GM12891 (cell line): ENCODE measurements around the gene FAM163B.

ENCODE experiments used
- DNase-seq: peaks from one replicate; pipeline ENCODE4 v3.0.0; 2011; ENCODE audit warnings: low spot score; ENCODE audit not compliant: insufficient read length
- FAIRE-seq: peaks from 2 replicates; lab custom pipeline; 2011; peaks lifted over from hg19 to GRCh38; lab: Jason Lieb, UNC
- PAX5 ChIP-seq: IDR thresholded peaks from 2 replicates; pipeline ENCODE4 v1.6.1; 2011; ENCODE audit warnings: low read length, moderate library complexity, mild to moderate bottlenecking; ENCODE audit not compliant: insufficient read depth, severe bottlenecking
- POLR2A ChIP-seq: IDR thresholded peaks from 2 replicates; pipeline ENCODE4 v1.6.1; 2011; ENCODE audit warnings: low read depth, low read length, control low read depth
- POLR2AphosphoS5 ChIP-seq: IDR thresholded peaks from 2 replicates; pipeline ENCODE4 v1.6.1; 2011; ENCODE audit warnings: low read depth, low read length, control low read depth
- POU2F2 ChIP-seq: IDR thresholded peaks from 2 replicates; pipeline ENCODE4 v1.6.1; 2011; ENCODE audit warnings: low read depth, mild to moderate bottlenecking, control low read depth, low read length, moderate library complexity
- SPI1 ChIP-seq: IDR thresholded peaks from 2 replicates; pipeline ENCODE4 v1.6.1; 2011; ENCODE audit warnings: low read depth, low read length, control low read depth
- TAF1 ChIP-seq: IDR thresholded peaks from 2 replicates; pipeline ENCODE4 v1.6.1; 2011; ENCODE audit warnings: low read depth, low read length, control low read depth

Gene FAM163B

DNA sequence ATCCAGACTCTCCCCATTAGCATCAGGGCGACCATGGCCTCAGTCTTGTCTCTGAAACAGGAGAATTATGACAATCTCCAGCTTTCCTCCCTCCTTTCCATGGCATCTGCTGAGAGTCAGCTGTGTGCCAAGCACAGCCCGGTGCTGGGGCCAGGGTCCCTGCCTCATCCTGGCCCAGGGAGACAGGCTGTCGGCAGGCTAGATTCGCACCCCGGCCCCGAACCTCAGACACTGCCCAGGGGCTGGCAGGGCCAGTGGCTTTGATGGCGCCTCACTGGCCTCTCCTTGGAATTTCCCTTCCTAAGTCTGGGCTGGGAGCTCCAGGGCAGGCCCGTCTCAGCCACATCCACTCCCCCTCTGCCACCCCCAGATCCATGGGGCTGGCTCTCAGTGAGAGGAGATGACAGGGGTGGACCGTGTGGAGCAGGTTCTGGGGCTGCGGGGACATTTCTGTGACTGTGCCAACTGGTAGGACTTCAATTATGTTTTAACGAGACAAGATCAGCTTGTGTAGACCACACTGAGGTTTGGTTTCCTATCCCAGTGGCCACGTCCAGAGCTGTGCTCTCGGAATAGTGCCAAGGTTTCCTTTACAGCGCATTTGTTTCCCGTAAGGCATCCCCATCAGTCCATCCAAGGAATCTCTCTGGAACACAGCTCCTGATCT, 15.5 kb downstream of the FAM163B start:
- TF ChIP-seq SPI1, result no peak
- no peak for TF ChIP-seq POLR2AphosphoS5
- TF ChIP-seq POLR2A, result no peak
- no peak for TF ChIP-seq PAX5
- TF ChIP-seq TAF1, result no peak
- no peak for TF ChIP-seq POU2F2
- no peak for DNase-seq
- FAIRE-seq, result no peak

DNA sequence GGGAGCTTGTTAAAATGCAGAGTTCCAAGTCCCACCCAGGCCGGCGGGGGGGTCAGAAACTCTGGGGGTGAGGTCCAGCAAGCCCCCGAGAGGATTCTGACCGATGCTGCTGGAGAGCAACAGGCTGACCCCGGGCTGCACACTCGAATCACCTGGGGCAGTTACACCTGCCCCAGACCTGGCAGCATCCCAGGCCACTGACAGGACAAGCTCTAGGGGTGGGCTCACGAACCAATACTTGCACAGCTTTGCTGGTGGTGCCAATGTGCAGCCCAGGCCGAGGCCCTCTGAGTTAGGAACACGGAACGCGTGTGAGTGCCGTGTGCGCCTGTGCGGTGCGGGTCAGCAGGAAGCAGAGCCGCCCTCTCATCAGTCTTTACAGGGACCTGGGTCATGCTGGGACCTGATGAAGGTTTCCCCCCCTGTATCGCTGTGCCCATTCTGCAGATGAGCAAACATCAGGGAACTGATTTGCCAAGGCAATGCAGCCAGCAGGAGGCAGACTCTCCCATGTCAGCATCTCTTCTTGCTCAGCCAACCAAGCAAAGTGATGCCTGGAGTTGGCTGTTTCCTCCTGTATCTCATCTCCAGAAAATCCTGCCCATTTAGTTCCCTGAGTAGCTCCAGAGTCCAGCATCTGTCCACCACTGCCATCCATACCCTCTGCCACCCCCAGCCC, 16.3 kb downstream of the FAM163B start:
- DNase-seq (no peak), FAIRE-seq (no peak)
- TF ChIP-seq SPI1, result no peak

DNA sequence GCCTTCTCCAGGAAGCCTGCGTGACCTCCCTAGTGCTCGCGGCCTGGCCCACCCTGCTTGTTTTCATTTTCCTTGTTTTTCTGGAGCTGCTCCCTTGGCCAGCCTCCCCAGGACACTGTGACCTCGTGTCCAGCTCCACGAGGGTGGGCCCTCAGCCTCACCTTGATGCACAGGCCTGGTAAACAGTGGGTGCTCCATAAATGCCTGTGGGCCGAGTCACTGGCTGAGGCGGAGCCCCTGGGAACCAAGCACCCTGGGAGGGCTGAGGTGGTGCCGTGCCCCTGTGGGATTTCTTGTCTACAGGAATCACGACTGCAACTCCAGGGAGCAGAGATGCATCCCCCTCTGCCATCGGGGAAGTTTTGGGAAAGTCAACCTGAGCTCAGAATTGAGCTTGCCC, 17.2 kb downstream of the FAM163B start:
- DNase-seq, result no peak
- FAIRE-seq, result no peak
- TF ChIP-seq POU2F2, result no peak
- TF ChIP-seq POLR2A, result no peak
- no peak for TF ChIP-seq POLR2AphosphoS5

GRCh38 chr9:133591116-133591910, 17.9 kb downstream of the FAM163B start:
- FAIRE-seq (no peak), DNase-seq (no peak)
- TF ChIP-seq POLR2A, result no peak
- TF ChIP-seq PAX5, result no peak
- no peak for TF ChIP-seq POU2F2
- TF ChIP-seq TAF1, result no peak
- no peak for TF ChIP-seq POLR2AphosphoS5
- TF ChIP-seq SPI1, result no peak

GRCh38 chr9:133590231-133590855, 18.8 kb downstream of the FAM163B start:
- TF ChIP-seq SPI1 (no peak), POLR2A (no peak), POU2F2 (no peak), POLR2AphosphoS5 (no peak), TAF1 (no peak), PAX5 (no peak)
- DNase-seq (no peak), FAIRE-seq (no peak)

- TF ChIP-seq POLR2AphosphoS5, result no peak
- no peak for TF ChIP-seq POLR2A
- TF ChIP-seq POU2F2, result no peak
- no peak for TF ChIP-seq SPI1
- no peak for TF ChIP-seq TAF1
- TF ChIP-seq PAX5, result no peak
- FAIRE-seq (no peak), DNase-seq (no peak)
Observed at GRCh38 chr9:133589454-133590227, 19.5 kb downstream of the FAM163B start.

- no peak for DNase-seq
- no peak for FAIRE-seq
- TF ChIP-seq POLR2A, result no peak
- TF ChIP-seq SPI1, result no peak
- TF ChIP-seq TAF1, result no peak
- TF ChIP-seq POLR2AphosphoS5, result no peak
- TF ChIP-seq PAX5, result no peak
- no peak for TF ChIP-seq POU2F2
Observed at GRCh38 chr9:133587466-133587865, 21.7 kb downstream of the FAM163B start.

GRCh38 chr9:133587051-133587450, 22.1 kb downstream of the FAM163B start:
- TF ChIP-seq SPI1, result no peak
- TF ChIP-seq POLR2AphosphoS5, result no peak
- TF ChIP-seq PAX5, result no peak
- no peak for TF ChIP-seq POU2F2
- TF ChIP-seq POLR2A, result no peak
- TF ChIP-seq TAF1, result no peak
- DNase-seq, result no peak
- no peak for FAIRE-seq

GRCh38 chr9:133585481-133586351, 23.5 kb downstream of the FAM163B start:
- FAIRE-seq (no peak), DNase-seq (no peak)
- TF ChIP-seq SPI1 (no peak), POLR2AphosphoS5 (no peak), TAF1 (no peak), POU2F2 (no peak), PAX5 (no peak), POLR2A (no peak)
